SK-N-SH treated with all-trans-retinoic acid at 6 μM for 48 hours (cell line): ENCODE results near the gene TCF23.
"Not testable (repeated sequence)": the region's sequence is repeated elsewhere in the genome, so short reads cannot be mapped to it uniquely, and the experiment has no call there.

Experiments used
- ARNTL ChIP-seq: fragments of 450-650 bp; formaldehyde crosslinking; IDR thresholded peaks from 2 replicates; pipeline ENCODE4 v1.5.0; 2020; ENCODE audit warnings: low read depth, mild to moderate bottlenecking, moderate library complexity, borderline replicate concordance
- CREB5 ChIP-seq: fragments of 250-450 bp; sonication (Bioruptor Pico); IDR thresholded peaks from 2 replicates; pipeline ENCODE4 v1.5.1; 2020; ENCODE audit warnings: low read depth, mild to moderate bottlenecking, moderate library complexity
- ISL1 ChIP-seq: fragments of 250-450 bp; sonication (Bioruptor Pico); IDR thresholded peaks from 2 replicates; pipeline ENCODE4 v2.1.2; 2022; ENCODE audit warnings: mild to moderate bottlenecking, moderate library complexity
- PATZ1 ChIP-seq: fragments of 250-450 bp; sonication (Bioruptor Pico); IDR thresholded peaks from 2 replicates; pipeline ENCODE4 v1.8.0; 2020; ENCODE audit warnings: mild to moderate bottlenecking, moderate library complexity, borderline replicate concordance
- ZC3H10 ChIP-seq: fragments of 250-450 bp; sonication (Bioruptor Pico); IDR thresholded peaks from 2 replicates; pipeline ENCODE4 v1.5.1; 2021; ENCODE audit warnings: mild to moderate bottlenecking, moderate library complexity
- ZFP30 ChIP-seq: fragments of 450-650 bp; formaldehyde crosslinking; IDR thresholded peaks from 2 replicates; pipeline ENCODE4 v1.5.0; 2022; ENCODE audit warnings: mild to moderate bottlenecking, moderate library complexity

GRCh38 chr2:27198068-27198467, 49.3 kb downstream of the TCF23 start:
- not testable (repeated sequence) for TF ChIP-seq ZFP30, ARNTL, ZC3H10, ISL1, CREB5, PATZ1 (CRISPR knock-in tag)
